Lower lobe of right lung (tissue), 2 donors: Measurements from ENCODE around the gene TYW5. TPM values are rescaled to one million over a fixed set of nuclear protein-coding genes. Genes with fewer than 3 reads are reported as not detected.

Experiments used
- ATAC-seq, 2 donors: fragments of 200-7000 bp; cut with Tn5 transposase; one replicate each; pipeline ENCODE4 v1.9.1; 2020 to 2022; ENCODE audit warnings: mild to moderate bottlenecking in 2 of 2, moderate library complexity in 2 of 2
- DNase-seq: peaks from one replicate; pipeline ENCODE4 v3.0.0-alpha.2; 2020
- H3K27ac ChIP-seq: fragments of 200-600 bp; one replicate; pipeline ENCODE4 v1.8.0; 2022
- H3K27me3 ChIP-seq: fragments of 200-600 bp; one replicate; pipeline ENCODE4 v1.8.0; 2022; ENCODE audit warnings: low read depth
- H3K36me3 ChIP-seq: fragments of 200-600 bp; one replicate; pipeline ENCODE4 v1.8.0; 2022; ENCODE audit warnings: mild to moderate bottlenecking
- H3K4me1 ChIP-seq: fragments of 200-600 bp; one replicate; pipeline ENCODE4 v1.8.0; 2022
- H3K4me3 ChIP-seq: fragments of 200-600 bp; one replicate; pipeline ENCODE4 v1.8.0; 2022; ENCODE audit warnings: mild to moderate bottlenecking
- H3K9me3 ChIP-seq: fragments of 200-600 bp; one replicate; pipeline ENCODE4 v1.8.0; 2022
- intact Hi-C: fragments of 100-400 bp; cut with DNase I; formaldehyde crosslinking; loops from one replicate; pipeline ENCODE4 v1.11.0; 2022
- total RNA-seq: library from RNA; stranded (reverse); fragmentation: NEBNext Ultra II Directional; extraction: Animal tissue kit (Norgen Biotek cat#: 25700); gene quantifications from one replicate; pipeline ENCODE4 v1.2.1, GENCODE V29; 2021
- TF ChIP-seq, protein P1 (sequence below): fragments of 200-600 bp; IDR thresholded peaks from one replicate; pipeline ENCODE4 v1.8.0; 2022; ENCODE audit warnings: antibody characterized with exemption, mild to moderate bottlenecking
- donor health status: DM: no; HTN: yes; CAD: no; lungs with severe emphysema.

Gene TYW5
- total RNA-seq, 1 donor from 2014 or later = 5.8 TPM

DNA sequence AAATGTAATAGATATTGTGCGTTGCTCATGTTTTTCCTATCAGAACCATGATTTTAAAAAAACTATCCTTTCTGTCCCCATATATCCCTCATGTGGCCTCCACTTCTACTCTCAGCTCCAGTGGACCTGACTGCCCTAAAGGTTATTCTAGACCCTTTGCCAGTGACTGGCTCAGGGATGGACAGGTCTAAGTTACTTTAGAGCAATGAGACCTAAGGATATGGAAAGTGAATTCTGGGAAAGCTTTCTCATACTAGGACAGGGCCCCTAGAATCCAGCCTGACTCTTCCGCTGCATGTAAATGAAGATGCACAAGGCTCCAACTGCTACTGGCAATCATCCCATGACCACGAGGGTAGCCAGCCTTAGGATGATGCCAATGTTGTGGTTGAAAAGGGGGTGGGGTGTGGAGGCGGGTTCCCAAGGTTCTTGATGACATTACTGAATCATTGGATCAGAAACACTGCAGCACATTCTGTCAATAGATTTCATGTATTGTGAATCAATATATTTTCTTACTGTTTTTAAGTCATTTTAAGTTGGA is 22.9 kb downstream of the TYW5 start:
- Histone ChIP-seq H3K4me1 (no peaks in the 10 kb centered on the region), H3K27ac (no peak overlapping the region), H3K9me3 (no peaks in the 10 kb centered on the region), H3K27me3 (no peaks in the 10 kb centered on the region), H3K36me3 (peaks cover 71% of the 10 kb centered on the region), H3K4me3 (no peak overlapping the region)
- TF ChIP-seq, protein P1, sequence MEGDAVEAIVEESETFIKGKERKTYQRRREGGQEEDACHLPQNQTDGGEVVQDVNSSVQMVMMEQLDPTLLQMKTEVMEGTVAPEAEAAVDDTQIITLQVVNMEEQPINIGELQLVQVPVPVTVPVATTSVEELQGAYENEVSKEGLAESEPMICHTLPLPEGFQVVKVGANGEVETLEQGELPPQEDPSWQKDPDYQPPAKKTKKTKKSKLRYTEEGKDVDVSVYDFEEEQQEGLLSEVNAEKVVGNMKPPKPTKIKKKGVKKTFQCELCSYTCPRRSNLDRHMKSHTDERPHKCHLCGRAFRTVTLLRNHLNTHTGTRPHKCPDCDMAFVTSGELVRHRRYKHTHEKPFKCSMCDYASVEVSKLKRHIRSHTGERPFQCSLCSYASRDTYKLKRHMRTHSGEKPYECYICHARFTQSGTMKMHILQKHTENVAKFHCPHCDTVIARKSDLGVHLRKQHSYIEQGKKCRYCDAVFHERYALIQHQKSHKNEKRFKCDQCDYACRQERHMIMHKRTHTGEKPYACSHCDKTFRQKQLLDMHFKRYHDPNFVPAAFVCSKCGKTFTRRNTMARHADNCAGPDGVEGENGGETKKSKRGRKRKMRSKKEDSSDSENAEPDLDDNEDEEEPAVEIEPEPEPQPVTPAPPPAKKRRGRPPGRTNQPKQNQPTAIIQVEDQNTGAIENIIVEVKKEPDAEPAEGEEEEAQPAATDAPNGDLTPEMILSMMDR = no peak
- DNase-seq (no peak), ATAC-seq (no peak)
- intact Hi-C loops = no loop called here

DNA sequence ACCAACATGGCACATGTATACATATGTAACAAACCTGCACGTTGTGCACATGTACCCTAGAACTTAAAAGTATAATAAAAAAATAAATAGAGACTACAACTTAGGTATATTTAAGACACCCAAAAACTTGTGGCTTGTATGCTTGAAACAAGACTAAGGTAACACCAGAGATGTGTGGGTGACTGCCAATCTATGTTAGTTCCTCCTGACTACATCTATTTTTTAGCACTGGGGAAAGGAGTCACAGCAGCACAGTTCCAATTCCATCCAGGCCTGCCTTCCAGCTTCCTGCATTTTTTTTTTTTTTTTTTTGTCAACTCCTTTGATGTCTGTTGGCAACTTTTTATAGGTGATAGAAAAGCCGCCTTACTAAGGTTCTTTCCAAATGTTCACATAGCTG is 26.0 kb downstream of the TYW5 start:
- Histone ChIP-seq H3K4me3 (no peak overlapping the region), H3K36me3 (peaks cover 57% of the 10 kb centered on the region), H3K27me3 (no peaks in the 10 kb centered on the region), H3K27ac (no peak overlapping the region), H3K9me3 (no peaks in the 10 kb centered on the region), H3K4me1 (no peaks in the 10 kb centered on the region)
- intact Hi-C loops = no loop called here
- no peak for ATAC-seq
- TF ChIP-seq, protein P1 = no peak
- DNase-seq = no peak

DNA sequence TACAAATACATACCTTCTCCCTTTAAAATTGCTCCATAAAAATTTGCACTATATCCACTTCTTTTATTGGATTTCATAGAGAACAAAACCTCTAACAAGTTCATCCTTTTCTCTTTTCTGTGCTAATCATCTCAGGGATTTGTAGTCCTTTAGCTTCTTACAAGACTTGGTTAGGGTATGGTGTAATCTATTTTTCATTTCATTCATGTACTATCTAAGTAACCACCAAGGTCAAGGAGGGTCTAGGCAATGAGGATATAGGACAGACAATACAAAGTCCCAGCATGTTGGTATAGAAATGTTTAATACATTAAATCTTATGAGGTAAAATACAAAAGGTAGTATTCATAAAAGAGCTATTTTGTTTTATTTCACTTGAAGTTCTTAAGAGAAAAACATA is 26.7 kb downstream of the TYW5 start:
- no peak overlapping the region for H3K27ac ChIP-seq
- H3K36me3 ChIP-seq = peaks cover 51% of the 10 kb centered on the region
- H3K4me3 ChIP-seq = no peak overlapping the region
- no peaks in the 10 kb centered on the region for H3K27me3 ChIP-seq
- ATAC-seq (no peak), DNase-seq (no peak)
- TF ChIP-seq, protein P1 = no peak
- intact Hi-C loops = no loop called here
- no peaks in the 10 kb centered on the region for H3K4me1 ChIP-seq
- H3K9me3 ChIP-seq = no peaks in the 10 kb centered on the region

DNA sequence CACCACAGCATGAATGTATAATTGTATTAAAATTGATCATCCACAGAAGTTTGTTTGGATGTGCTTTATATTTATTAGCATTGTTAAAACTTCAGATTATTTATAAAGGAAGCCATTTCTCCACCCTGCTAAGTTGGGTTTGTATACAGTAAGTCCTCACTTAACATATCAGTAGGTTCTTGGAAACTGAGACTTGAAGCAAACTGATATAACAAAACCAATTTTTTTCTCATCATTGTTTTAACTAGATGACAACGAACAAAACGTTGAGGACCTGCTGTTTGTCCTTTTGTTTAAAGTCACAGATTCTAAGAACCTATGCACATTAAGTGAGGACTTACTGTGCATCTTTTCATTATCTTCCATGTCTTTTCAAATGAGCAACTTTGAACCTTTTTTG is 27.1 kb downstream of the TYW5 start:
- Histone ChIP-seq H3K4me1 (no peaks in the 10 kb centered on the region), H3K36me3 (peaks cover 47% of the 10 kb centered on the region), H3K4me3 (no peak overlapping the region), H3K27ac (no peak overlapping the region), H3K9me3 (no peaks in the 10 kb centered on the region), H3K27me3 (no peaks in the 10 kb centered on the region)
- TF ChIP-seq, protein P1 = no peak
- DNase-seq = no peak
- no peak for ATAC-seq
- intact Hi-C loops = no loop called here

DNA sequence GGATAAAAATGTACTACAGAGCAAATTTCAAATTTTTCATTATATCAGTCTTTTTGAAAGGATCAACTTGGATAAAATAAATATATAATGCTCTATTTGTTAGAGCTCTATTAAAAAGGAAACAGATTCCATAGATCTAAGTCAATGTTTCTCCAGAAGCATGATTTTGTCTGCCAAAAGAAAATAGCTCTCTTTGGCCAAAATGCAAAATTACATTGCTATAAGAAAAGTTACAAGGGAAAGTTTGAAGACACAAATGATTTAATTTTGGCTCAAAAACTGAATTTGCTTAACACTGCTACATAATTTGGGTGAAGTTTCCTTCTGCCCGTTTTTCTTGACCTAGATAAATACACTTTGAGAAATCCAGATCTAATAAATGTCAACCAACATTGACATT is 28.5 kb downstream of the TYW5 start:
- no peak for DNase-seq
- Histone ChIP-seq H3K4me3 (no peak overlapping the region), H3K27me3 (no peaks in the 10 kb centered on the region), H3K9me3 (no peaks in the 10 kb centered on the region), H3K27ac (no peak overlapping the region), H3K4me1 (no peaks in the 10 kb centered on the region), H3K36me3 (peaks cover 33% of the 10 kb centered on the region)
- intact Hi-C loops = no loop called here
- no peak for ATAC-seq
- TF ChIP-seq, protein P1 = no peak

DNA sequence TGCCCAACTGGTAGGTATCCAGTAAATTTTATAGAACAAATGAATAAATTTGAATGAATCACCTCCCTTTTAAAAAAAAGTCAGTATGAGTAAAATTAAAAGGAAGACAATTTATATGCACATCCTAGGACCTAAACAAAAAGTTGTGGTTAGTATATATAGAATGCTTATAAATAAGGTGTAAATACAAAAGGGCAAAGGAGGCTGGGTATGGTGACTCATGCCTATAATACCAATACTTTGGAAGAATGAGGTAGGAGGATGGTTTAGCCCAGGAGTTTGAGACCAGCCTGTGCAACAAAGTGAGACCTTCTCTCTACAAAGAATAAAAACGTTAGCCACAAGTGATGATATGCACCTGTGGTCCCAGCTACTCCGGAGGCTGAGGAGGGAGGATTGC is 31.4 kb downstream of the TYW5 start:
- TF ChIP-seq, protein P1 = no peak
- ATAC-seq = no peak

More for the DNA sequence above, 31.4 kb downstream of the TYW5 start:
- Histone ChIP-seq H3K9me3 (no peaks in the 10 kb centered on the region), H3K36me3 (peaks cover 19% of the 10 kb centered on the region), H3K27ac (no peak overlapping the region), H3K27me3 (no peaks in the 10 kb centered on the region), H3K4me3 (no peak overlapping the region), H3K4me1 (no peaks in the 10 kb centered on the region)
- intact Hi-C loops = no loop called here
- no peak for DNase-seq
